Cardiac fibroblast (primary cell): ENCODE measurements around the gene JOSD1.

Experiments
- DNase-seq, 2 donors: peaks; one replicate each; pipeline versions ENCODE4 v3.0.0 to v3.0.0-alpha.2; 2010; ENCODE audit warnings: low read depth in 2 of 2
- H3K4me3 ChIP-seq, 2 donors: replicated peaks in 1 of 2; 1 replicate in 1 of 2; 2 replicates in 1 of 2; pipeline ENCODE4 v1.5.1; 2011; ENCODE audit warnings: low read depth in 2 of 2, low read length in 2 of 2, mild to moderate bottlenecking in 2 of 2, moderate library complexity in 1 of 2
- CTCF ChIP-seq: IDR thresholded peaks from one replicate; pipeline ENCODE4 v1.5.1; 2011; ENCODE audit warnings: low read depth, mild to moderate bottlenecking, low read length, inconsistent platforms

Gene JOSD1

GRCh38 chr22:38741576-38741975 lies 40.8 kb upstream of the JOSD1 start:
- no peak overlapping the region for H3K4me3 ChIP-seq
- TF ChIP-seq CTCF: no peak
- DNase-seq: no peak

- no peak for DNase-seq
- TF ChIP-seq CTCF: no peak
- H3K4me3 ChIP-seq: no peak overlapping the region
Observed at GRCh38 chr22:38741166-38741565, 40.4 kb upstream of the JOSD1 start.

- no peak for DNase-seq
- no peak for TF ChIP-seq CTCF
Observed at GRCh38 chr22:38740754-38741153, 40.0 kb upstream of the JOSD1 start.

GRCh38 chr22:38740116-38740723 lies 39.5 kb upstream of the JOSD1 start:
- H3K4me3 ChIP-seq: no peak overlapping the region
- no peak for TF ChIP-seq CTCF
- DNase-seq: no peak

More at GRCh38 chr22:38740754-38741153, 40.0 kb upstream of the JOSD1 start:
- H3K4me3 ChIP-seq: no peak overlapping the region

- no peak for TF ChIP-seq CTCF
- no peak for DNase-seq
- no peak overlapping the region for H3K4me3 ChIP-seq
Observed at GRCh38 chr22:38739300-38740055, 38.7 kb upstream of the JOSD1 start.

- TF ChIP-seq CTCF: no peak
- H3K4me3 ChIP-seq: no peak overlapping the region
- no peak for DNase-seq
Observed at GRCh38 chr22:38738475-38739070, 37.8 kb upstream of the JOSD1 start.
